CD4-positive, alpha-beta T cell treated with Interleukin-15 for 4 hours (primary cell): ENCODE results near the gene JADE2.

Source experiments
- DNase-seq: peaks from one replicate; pipeline ENCODE4 v3.0.0-alpha.2; 2020; ENCODE audit warnings: low spot score

JADE2 gene

GRCh38 chr5:134570365-134570758 lies 44.9 kb downstream of the JADE2 start:
- DNase-seq = no peak

GRCh38 chr5:134570886-134571285 lies 45.4 kb downstream of the JADE2 start:
- no peak for DNase-seq

DNA sequence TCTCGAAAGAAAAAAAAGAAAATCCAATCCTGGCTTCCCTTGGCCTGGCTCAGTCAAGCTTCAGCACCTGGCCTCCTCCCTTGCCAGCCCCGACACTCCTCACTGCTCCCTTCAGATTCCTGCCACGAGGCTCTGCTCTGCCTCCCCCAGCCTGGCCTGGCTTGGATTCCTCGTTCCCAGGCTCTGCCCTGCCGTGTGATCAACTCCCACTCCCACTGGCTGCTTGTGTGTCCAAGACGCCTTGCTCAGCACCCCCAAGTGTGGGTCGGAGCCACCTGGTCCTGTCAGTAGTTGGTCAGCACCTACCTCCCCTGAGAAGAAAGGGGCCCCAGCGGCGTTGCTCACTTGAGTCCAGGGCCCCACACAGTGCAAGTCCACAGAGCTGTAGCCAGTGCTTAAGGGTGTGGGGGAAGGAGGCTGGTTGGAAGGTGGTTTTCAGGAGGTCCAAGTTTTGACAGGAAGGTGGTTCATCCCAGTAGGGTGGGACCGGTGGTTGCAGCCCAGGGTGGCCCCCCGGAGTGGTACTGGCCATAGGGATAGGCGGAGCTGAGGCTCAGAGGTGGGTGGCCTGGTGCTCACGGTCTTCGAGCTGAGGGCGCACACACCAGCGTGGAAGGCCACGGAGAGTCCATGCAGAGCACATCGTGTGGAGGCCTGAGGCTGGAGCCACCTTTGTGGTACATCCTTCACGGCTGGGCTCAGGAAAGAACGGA lies 46.4 kb downstream of the JADE2 start:
- no peak for DNase-seq

GRCh38 chr5:134572811-134573210 lies 47.3 kb downstream of the JADE2 start:
- no peak for DNase-seq

GRCh38 chr5:134574521-134574920 lies 49.1 kb downstream of the JADE2 start:
- no peak for DNase-seq

DNA sequence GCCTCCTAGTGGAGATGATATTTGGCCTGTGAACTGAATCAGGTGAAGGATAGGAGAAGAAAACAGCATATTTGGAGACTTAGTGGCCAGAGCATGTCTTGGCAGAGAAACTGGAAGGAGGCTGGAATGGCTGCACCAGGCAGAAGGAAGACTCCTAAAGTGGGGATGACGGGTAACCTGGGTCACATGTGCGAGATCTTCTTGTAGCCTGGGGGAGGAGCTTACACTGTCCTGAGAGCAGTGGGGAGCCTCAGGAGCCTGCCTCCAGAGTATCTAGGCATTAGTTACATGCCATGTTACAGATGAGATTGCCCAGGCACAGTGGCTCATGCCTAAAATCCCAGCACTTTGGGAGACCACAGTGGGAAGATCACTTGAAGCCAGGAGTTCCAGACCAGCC lies 49.8 kb downstream of the JADE2 start:
- no peak for DNase-seq

- DNase-seq = no peak
Measured at GRCh38 chr5:134576386-134577021, 51.0 kb downstream of the JADE2 start.

- no peak for DNase-seq
Measured at GRCh38 chr5:134577022-134577795, 51.7 kb downstream of the JADE2 start.

- DNase-seq = peak; percentile 72
Measured at GRCh38 chr5:134577796-134578577, 52.5 kb downstream of the JADE2 start.

DNA sequence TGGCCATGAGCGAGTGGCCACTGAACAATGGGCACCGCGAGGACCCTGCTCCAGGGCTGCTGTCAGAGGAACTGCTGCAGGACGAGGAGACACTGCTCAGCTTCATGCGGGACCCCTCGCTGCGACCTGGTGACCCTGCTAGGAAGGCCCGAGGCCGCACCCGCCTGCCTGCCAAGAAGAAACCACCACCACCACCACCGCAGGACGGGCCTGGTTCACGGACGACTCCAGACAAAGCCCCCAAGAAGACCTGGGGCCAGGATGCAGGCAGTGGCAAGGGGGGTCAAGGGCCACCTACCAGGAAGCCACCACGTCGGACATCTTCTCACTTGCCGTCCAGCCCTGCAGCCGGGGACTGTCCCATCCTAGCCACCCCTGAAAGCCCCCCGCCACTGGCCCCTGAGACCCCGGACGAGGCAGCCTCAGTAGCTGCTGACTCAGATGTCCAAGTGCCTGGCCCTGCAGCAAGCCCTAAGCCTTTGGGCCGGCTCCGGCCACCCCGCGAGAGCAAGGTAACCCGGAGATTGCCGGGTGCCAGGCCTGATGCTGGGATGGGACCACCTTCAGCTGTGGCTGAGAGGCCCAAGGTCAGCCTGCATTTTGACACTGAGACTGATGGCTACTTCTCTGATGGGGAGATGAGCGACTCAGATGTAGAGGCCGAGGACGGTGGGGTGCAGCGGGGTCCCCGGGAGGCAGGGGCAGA lies 53.3 kb downstream of the JADE2 start:
- DNase-seq = no peak

DNA sequence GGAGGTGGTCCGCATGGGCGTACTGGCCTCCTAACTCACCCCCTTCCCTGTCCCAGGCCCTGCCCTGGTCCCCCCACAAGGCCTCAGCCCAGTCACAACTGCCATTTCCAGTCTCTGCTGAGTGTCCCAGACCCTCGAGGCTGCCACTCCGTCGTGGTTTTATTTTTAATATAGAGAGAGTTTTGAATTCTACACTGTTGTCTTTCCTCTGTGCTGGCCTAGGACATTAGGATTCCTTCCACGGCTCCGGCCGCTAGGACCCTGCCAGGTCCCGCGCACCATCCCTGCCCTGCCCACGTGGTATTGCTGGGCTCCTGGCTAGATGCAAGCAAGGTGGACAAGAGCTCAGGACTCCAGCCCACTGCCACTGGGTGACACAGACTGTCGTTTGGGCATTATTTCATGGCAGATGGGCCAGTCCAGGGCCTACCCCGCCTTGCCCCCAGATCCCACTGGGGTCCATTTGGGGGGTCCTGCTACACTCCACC lies 53.9 kb downstream of the JADE2 start:
- DNase-seq = no peak

DNA sequence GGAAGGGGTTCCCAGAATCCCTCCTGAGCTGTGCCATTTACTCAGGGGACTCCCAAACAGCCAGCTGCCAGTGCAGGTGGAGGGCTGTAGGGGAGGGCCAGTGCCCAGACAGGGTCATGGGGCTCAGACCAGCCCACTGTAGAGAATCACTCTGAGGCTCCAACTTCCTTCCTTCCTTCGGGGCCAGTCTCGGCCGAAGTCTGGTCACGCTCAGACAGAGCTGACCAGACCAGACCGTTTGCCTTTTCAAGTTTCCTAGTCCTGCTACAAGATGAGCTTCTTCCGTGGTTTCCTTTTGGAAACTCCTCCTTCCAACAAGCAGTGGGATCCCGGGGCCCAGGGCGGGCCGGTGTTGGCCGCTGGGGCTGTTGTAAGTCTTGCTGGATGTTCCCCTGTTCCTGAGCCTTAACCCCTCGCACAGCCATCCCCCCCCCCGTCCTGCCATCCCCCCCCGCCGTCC lies 54.6 kb downstream of the JADE2 start:
- no peak for DNase-seq

DNA sequence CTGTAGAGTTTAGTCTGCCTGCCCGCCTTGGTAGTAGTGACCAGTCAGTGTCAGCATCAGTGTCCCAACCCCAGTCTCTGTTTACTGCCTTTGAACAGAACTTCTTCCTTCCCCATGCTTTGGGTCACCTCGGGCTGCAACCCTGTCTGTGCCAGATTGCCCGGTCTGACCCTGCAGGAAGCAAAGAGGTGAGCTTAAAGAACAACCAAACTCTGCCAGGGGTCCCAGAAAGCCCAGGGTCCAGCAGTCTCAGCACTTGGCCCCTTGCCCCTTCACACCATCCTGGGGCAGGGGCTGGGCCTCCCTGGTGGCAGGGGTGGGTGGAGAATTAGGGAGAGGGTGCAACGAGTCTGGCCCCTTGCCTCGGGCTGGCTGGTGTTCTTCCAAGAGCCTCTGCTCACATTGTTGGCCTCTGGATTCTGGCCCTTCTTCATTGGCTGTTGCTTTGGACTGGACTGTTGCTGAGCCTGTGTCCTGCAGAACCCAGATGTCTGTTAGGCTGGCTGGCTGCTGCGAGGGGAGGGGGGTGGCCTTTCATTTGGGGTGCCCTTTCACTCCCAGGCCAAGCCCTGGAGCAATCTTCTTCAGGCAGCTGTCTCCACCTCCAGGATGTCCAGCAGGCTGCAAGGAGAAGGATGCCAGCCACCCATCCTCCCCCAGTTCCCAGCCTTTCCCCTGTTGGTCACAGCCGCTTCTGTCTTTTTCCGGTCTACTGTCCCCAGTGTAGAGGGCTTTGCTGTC lies 55.9 kb downstream of the JADE2 start:
- no peak for DNase-seq

GRCh38 chr5:134582281-134582680 lies 56.8 kb downstream of the JADE2 start:
- no peak for DNase-seq

- no peak for DNase-seq
Measured at GRCh38 chr5:134582941-134583340, 57.5 kb downstream of the JADE2 start.

DNA sequence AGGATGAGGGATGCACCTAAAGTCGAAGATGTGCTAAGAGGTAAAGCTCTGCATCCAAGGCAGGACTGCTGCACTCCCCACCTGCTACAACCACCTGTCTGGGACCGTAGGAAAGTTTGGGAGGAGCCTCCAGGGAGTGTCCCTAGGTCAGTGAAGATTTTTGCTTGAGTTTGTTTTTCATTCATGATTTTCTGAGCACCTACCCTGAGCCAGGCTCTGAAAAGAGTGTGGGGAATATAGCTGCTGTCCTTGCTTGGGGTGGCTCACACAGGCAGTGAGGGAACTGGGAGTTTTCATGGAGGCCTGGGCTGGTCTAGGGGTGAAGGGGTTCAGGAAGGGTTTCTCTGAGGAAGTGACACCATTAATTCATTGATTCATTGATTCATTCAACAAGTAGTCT lies 58.3 kb downstream of the JADE2 start:
- DNase-seq = no peak

GRCh38 chr5:134584662-134585061 lies 59.2 kb downstream of the JADE2 start:
- DNase-seq = no peak

DNA sequence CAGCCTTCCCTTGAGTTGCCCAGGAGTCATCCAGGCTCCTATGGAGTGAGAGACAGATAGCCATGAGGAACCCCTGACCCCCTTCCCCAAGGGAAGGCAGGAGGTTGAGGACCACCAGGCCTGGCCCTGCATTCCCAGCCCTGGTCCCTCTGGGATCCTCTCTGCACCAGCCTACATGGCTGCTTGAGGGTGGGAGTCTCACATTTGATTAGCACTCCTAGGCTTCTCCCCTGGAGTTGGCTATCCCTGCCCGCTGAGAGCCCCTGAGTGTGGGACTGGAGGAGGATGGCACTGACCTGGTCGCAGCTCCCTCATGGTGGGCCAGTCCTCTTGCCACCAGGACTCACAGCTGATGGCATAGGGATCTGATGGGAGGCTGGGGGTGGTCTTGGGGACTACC lies 60.5 kb downstream of the JADE2 start:
- DNase-seq = no peak

DNA sequence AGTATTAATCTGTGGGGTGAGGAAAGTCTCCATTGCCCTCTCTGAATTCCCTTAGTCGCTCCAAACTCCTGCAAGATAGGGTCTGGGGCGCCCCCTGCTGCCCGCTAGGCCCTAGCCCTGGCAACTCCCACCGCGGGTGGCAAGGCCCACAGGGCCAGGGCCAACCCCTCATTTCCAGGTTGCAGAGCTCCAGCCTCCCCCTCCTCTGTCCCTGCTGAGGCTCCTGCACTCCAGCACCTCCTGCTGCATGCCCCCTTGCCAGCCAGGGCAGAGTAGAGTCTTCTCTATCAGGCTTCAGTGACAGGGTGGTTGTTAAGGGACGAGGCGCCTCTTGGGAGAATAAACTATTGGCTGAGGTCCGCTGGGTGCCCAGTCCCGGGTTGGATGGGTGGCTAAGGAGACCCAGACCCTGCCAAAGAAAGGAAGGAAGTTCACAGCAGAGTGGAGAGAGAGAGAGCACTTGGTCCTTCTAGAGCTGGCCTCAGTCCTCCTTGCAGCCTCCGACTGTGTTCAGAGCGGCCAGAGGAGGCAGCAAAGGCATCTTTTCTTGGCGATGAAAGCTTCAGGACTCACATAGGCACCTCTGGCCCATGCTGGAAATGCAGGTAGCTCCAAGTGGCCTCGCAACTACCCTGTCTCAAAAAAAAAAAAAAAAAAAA lies 61.5 kb downstream of the JADE2 start:
- peak; percentile 80 for DNase-seq

DNA sequence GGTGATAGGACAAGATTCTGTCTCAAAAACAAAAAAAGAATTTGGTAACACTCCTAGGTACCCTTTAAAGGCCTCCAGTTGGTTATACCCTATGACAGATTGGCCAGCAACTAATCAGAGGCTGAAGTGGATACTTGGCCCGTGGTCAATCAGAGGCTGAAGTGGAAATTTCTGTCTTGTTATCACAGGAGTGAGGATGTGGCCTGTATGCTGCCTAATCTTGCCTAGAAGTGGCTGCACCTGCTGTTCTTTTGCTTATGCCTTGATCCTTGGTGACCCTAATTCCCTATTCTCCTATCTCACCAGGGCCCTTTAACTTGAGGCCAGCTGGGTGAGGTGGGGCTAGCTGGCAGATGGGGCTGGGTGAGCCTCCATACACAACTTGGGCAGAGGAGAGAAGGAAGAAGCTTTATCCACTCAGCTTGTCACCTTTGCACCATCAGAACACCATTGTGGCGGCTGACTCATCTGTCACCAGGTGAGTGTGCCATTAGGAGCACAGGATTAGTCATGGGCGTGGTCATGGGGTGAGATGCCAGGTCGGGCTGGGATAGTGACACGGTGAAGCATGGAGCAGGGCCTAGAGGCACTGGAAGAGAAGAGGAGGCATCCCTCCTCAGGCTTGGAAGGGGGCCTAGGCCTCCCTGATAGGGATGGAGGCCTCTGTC lies 65.7 kb downstream of the JADE2 start:
- no peak for DNase-seq
